IPS-11a (cell line): Measurements from ENCODE around the gene PARVG.
"Not testable (repeated sequence)": the region's sequence is repeated elsewhere in the genome, so short reads cannot be mapped to it uniquely, and the experiment has no call there.

Experiments
- H3K4me3 ChIP-seq: one replicate; pipeline ENCODE4 v1.5.1; 2013; ENCODE audit warnings: low read depth, low read length, control low read depth

The PARVG gene

DNA sequence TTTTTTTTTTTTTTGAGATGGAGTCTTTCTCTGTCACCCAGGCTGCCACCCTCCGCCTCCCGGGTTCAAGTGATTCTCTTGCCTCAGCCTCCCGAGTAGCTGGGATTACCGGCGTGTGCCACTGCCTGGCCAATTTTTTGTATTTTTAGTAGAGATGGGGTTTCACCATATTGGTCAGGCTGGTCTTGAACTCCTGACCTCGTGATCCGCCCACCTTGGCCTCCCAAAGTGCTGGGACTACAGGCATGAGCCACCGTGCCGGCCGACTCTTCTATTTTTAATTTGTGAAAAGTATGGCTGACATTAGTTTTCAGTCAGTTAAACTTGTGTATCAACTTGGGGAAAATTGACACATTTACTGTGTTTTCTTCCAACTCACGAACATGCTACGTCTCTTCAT is 53.6 kb downstream of the PARVG start:
- not testable (repeated sequence) for H3K4me3 ChIP-seq

DNA sequence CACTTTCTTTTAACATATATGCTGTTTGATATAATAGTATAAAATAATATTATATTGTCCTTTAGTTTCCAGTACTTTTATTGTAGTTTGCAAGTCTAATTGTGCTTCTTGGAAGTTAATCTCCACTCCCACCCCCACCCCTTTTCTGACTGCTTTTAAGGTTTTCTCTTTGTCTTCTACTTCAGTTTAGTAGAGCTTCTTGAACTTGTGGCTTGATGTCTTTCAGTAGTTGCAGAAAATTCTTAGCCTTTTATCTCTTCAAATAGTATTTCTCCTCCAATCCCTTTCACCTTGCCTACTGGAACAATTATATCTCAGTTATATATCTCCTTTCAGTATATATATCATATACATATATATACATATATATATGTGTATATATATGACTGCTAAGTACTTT is 56.6 kb downstream of the PARVG start:
- no peak overlapping the region for H3K4me3 ChIP-seq

DNA sequence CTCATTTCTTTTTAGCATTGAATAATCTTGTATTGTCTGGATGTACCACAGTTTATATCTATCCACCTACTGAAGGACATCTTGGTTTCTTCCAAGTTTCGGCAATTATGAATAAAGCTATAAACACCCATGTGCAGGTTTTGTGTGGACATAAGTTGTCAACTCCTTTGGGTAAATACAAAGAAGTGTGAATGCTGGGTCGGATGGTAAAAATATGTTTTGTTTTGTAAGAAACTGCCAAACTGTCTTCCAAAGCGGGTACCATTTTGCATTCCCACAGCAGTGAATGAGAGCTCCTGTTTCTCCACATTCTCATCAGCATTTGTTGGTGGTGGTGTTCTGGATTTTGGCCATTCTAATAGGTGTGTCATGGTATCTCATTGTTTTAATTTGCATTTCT is 60.4 kb downstream of the PARVG start:
- H3K4me3 ChIP-seq = not testable (repeated sequence)

DNA sequence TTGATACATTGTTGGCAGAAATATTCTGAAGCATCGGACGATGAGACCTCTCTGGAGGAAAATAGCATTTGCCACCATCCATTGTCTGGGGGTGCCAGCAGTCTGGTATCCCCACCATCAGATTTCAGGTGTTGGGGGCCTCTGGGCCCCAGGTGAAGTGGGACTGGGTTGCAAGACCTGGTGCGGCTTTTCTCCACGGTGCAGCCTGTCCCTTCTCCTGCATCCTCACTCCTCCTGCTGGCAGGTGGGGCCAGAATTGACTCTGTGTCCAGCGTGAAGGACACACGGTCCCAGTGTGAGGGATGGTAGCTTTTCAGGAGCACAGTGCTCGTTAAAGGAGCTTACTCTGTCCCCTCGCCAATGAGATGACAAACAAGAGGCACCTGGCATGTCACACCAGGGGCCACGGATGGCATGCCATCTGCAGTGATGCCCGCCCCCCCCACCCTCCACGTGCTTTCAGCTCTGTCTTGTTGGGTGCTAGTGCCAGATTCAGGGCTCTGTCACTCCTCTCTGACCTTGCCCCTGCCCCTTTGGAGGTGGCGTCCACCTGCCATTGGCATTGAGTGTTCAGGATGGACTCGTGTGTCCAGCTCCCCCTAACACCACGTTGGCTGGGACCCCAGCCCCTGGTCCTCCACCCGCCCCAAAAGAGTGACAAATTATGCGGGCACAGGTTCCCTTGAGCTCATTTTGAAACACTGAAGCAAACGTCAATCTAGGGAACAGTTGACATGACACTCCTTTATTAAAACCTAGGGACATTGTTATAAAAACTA is 62.4 kb downstream of the PARVG start:
- H3K4me3 ChIP-seq = no peak overlapping the region

DNA sequence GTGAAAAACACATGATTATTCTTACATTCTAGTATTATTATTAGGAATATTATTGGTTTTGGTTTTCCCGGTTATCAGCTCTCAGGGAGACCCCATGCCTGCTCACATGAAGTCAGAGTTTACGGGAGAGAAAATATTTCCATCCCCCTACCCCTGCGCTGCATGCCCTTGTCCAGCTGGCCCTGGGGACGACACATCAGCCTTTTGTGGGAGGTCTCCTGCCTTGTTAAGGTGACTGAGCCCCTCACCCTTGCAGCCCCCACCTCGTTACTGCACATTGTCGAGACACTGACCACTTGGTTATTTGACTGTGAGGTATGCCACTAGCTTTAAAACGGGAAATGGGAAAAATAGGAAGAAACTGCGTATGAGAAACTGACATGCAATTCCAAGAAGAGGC is 63.0 kb downstream of the PARVG start:
- no peak overlapping the region for H3K4me3 ChIP-seq

DNA sequence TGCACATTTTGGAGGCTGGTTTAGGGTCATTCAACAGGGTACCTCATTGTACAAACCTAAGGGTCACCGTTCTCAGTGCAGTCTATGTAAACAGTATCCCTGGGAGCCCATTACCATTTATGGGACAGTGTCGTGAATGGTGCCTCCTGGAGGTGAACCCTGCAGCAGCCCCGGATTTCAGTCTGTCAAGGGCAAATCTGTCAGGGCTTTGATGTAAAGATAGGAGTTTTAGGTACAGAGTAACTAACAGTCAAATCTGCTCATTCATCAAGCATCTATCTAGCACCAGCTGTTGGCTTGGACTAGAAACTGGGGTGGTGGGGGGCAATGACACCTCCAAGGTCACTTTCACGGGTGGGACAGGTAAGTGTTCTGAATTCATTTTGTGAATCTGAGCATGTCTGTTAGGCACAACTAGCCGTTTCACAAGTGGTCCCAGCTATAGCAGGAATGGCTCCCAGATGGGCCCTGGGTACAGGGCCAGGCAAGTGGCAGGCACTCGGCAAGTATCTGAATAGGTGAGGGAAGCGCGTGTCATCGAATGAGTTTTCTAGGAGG is 63.6 kb downstream of the PARVG start:
- H3K4me3 ChIP-seq = no peak overlapping the region

DNA sequence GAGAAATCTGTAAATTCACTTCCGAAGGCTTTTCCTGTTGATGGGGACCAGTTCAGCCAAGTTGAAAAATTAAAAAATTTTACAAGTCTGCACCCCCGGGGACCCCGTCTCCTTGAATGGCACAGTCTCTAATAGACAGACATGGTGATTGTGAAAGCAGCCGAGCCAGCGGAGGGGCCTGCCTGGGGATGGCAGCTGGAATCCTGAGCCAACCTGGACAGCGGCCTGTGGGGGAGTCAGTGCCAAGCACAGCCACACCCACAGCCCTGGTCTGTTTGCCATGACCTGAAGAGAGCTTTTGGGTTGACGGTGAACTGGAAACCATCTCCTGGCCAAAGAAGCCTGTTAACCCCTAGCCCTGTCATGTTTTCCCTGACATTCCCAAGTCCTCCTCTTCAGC is 64.7 kb downstream of the PARVG start:
- no peak overlapping the region for H3K4me3 ChIP-seq

DNA sequence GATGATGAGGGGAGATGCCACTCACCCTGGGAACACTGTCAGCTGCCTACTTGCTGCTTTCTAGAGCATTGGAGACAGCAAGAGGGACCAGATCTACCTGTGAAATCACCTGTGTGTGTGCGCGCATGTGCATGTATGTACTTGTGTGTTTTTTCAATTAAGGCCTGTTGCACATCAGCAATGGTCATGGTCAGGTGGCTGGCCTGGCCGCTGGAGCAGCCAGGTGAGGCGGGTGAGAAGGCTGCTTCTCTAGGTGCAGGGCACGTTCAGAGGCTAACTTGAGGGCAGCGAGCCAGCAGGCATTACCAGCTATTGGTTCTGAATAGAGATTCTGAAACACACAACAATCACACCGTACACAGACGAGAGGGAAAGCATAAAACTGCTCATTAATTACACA is 65.1 kb downstream of the PARVG start:
- no peak overlapping the region for H3K4me3 ChIP-seq

DNA sequence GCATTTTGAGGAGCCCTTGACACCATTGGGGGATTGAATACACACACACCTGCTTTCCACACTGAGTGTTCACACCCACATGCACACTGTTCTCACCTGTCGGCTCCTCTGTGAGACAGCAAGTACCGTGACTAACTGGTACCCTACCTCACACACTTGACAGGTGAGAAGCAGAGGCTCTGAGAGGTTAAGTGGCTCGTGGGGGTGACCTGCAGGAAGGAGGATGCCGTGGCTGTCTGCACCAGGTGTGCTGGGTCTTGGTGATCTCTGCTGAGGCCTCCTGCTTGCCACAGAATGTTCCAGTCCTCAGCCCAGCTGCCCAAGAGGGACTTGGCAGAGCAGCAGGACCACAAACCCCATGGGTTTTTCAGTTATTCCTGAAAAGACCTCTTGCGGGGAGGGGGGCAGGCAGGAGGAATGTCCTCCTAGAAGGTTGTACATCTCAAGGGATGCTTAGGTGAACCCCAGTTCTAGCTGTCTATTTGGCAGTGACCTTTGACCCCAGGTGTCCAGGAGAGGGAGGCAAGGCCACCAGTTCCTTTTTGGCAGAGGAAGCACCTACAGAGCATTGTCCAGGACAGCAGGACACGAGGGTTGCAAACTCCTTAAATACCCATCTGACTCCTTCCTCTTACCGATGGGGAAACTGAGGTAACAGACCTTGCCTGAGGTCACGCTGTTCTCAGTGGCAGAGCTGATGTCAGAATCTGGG is 66.0 kb downstream of the PARVG start:
- no peak overlapping the region for H3K4me3 ChIP-seq

DNA sequence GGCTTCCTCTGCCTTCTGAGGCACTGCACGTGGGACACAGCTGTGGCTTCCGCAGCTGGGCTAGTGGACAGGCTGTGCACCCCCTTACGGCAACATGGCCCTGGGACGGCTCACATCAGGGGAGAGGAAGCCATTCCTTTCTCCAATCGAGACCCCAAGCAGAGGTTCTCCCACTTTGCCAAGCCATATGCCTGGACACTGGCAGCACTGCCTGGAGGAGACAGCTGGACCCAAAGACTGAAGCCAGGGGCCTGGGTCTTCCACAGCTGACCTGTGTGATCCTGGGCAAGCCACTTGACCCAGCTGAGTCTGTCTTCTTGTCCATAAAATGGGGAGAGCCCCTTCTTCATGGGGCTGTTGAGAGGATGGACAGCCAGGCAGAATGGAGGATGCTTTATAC is 66.6 kb downstream of the PARVG start:
- no peak overlapping the region for H3K4me3 ChIP-seq

DNA sequence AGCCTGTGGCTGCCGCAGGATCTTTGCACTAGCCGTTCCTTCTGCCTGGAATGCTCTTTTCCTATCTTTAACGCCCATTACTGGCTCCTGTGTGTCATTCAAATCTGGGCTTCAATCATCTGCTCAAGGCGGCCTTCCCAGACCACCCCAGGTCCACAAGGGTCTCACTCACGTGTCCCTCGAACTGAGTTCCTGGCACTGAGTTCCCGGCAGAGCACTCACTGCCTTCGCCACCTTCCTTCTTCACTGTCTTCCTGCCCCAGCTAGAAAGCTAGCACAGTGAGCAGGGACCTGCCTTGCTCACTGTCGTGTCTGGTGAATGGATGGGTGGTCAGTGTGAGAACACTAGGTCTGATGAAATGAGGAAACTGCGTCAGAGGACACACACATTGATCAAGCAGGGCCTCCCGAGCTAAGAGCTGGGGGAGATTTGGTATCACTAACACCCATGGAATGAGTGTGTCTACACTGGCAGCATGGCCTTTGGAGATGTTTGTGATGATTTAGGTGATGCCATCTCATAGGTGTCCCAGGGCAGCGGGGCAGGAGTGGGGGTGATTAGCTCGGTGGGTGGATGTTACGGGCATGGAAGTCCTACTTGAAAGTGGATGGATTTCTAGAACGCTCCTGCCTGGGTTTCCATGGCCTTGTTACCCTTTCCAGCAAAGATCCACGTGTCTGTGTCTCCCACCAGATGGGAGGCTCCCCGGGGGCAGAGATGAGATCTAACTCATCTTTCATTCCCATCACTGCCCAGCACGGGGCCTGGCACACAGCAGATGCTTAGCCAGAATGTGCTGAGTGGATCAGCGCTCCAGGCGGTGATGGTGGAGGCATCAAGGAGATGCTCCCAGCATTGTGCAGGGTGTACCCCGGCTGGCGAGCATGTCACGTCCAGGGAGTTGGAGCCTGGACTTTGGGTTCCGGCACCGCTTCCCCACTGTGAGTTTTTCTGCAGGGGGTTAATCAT is 67.5 kb downstream of the PARVG start:
- H3K4me3 ChIP-seq = no peak overlapping the region

DNA sequence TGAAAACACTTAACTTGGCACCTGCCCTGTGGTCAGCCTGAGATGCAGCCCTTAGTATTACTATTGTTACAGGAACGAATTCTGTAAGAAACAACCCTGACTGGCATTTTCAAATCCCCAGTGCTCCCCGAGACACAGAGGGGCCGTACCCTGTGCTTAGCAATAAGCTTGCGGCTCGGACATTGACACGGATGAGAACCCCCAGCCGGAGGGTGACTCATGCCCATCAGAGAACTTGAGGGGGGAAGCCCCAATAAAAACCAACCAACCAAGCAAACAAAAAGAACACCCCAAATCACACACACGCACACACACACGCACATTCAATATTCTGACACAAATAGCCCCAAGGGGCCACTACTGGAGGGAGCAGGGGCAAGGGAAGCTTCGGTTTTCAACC is 68.2 kb downstream of the PARVG start:
- no peak overlapping the region for H3K4me3 ChIP-seq

DNA sequence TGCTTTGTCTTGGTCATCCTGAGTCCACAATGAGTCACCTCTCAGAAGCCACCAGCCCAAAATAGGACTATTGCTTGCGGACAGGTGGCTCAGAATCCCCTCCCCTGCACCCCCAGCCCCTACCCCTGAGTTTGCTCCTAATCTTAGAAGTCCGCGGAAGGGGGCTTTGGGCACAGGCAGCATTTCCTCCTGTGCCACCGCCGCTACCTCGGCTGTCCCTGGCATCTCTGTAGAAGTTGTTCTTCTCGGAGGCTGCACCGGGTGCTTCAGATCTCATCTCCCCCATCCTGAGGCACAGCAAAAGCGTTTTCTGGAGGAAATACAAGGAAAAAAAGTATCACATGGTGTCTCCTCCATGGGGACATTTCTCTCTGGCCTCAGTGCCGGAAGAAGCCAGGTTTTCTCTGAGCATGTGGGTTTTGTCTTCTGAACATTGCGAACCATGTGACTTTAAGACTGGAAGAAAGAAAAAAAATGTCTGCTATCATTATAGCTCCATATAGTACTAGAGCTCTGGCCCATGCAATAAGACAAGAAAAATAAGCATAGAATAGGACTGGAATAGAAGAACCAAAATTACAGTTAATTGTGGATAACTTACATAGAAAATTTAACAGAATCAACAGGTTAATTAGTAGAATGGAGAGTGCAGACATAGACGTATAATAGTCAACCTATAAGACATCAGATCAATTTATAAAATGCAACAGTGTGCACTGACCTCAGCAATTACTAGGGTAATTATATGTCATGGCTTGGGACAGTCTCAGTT is 68.8 kb downstream of the PARVG start:
- no peak overlapping the region for H3K4me3 ChIP-seq

DNA sequence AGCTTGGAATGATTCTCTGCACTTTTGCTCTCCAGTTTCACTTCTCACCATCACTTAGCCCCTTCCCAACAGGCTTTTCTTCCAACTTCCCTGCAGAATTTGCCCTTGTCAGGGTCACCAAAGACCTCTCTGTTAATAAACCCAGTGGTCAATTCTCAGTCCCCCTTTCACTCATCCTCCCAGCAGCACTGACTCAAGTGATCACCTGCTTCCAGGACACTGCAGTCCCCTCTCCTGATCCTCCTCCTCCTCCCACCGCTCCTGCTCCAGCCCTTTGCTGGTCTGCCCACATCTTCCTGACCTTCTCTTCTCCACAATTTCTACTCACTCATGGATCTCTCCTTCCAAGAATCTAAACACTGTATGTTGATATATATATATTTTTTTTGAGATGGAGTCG is 74.1 kb downstream of the PARVG start:
- no peak overlapping the region for H3K4me3 ChIP-seq

DNA sequence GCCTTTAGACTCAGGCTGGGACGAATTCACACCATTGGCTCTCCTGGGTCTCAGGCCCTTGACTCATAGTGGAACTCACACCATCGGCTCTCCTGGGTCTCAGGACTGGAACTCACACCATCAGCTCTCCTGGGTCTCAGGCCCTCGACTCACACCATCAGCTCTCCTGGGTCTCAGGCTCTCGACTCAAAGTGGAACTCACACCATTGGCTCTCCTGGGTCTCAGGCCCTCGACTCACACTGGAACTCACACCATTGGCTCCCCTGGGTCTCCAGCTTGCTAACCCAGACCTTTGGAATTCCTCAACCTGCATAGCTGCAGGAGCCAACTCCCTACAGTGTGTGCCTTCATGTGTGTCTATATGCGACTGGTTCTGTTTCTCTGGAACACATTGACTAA is 75.4 kb downstream of the PARVG start:
- no peak overlapping the region for H3K4me3 ChIP-seq

DNA sequence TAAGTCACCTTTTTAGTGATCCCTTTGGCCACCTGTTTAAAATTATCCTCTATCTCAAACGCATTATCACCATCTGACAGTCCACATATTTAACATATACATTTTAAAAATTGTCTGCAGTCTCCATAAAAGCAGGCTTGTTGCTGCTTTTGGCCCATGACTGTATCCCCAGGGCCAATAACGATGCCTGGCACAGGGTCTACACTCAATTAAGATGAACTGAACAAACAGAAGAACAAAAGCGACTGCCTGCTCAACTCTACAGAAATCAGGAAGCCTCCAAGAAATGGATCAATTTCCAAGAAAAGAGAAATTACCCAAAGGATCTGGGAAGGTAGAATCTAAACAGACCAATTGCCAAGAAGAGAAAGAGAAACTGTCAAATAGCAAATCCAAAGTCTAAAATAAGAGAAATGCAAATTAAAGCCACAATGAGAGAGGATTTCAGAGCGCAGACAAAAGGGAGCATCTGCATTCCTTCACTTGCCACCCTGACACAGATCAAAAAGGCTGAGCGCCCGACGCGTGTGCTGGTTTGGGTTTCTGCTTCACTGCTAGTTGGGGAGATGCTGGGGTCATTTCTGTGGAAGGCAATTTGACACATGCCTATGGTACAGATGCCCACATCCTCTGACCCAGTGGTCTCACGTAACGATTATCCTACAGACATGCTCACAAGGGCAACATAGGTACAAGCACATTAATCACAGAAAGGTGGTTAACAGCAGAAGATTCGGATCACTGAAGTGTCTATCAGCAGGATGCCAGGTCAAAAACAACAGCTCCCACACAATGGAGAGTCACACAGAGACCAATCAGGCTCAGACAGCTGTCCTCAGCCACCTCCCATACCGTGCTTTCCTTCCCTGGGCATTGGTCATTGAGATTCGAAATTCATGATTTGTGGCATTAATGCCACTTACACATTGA is 76.1 kb downstream of the PARVG start:
- no peak overlapping the region for H3K4me3 ChIP-seq
